GM12892 (cell line): Measurements from ENCODE around the gene SLC25A20.

ENCODE experiments used
- POLR2A ChIP-seq: IDR thresholded peaks from 2 replicates; pipeline ENCODE4 v1.6.1; 2011; ENCODE audit warnings: low read depth, low read length, control low read depth
- TAF1 ChIP-seq: IDR thresholded peaks from 2 replicates; pipeline ENCODE4 v1.6.1; 2011; ENCODE audit warnings: low read depth, mild to moderate bottlenecking, control low read depth, low read length, borderline replicate concordance

GRCh38 chr3:48899273-48899672 is 591 bp upstream of the SLC25A20 start:
- no peak for TF ChIP-seq POLR2A
- no peak for TF ChIP-seq TAF1
